Coronary artery (tissue), 2 donors: ENCODE data around the gene ANKRD29.
A peak's percentile ranks its signal among the peaks of the same experiment; 100 is the strongest.

Source experiments
- DNase-seq: peaks from one replicate; pipeline ENCODE4 v3.0.0-alpha.2; 2017; ENCODE audit warnings: low spot score
- H3K27ac ChIP-seq, 2 donors: fragments of 200-600 bp; sonication (generic); one replicate each; pipeline ENCODE4 v1.5.1; 2016 to 2019
- H3K4me3 ChIP-seq: fragments of 200-600 bp; sonication (generic); 2 replicates; pipeline ENCODE4 v1.5.1; 2016; ENCODE audit warnings: mild to moderate bottlenecking, moderate library complexity
- TF ChIP-seq, protein P1 (sequence below): fragments of 200-600 bp; sonication (generic); IDR thresholded peaks from one replicate; pipeline ENCODE4 v1.5.1; 2019; ENCODE audit warnings: antibody characterized with exemption

ANKRD29 gene

DNA sequence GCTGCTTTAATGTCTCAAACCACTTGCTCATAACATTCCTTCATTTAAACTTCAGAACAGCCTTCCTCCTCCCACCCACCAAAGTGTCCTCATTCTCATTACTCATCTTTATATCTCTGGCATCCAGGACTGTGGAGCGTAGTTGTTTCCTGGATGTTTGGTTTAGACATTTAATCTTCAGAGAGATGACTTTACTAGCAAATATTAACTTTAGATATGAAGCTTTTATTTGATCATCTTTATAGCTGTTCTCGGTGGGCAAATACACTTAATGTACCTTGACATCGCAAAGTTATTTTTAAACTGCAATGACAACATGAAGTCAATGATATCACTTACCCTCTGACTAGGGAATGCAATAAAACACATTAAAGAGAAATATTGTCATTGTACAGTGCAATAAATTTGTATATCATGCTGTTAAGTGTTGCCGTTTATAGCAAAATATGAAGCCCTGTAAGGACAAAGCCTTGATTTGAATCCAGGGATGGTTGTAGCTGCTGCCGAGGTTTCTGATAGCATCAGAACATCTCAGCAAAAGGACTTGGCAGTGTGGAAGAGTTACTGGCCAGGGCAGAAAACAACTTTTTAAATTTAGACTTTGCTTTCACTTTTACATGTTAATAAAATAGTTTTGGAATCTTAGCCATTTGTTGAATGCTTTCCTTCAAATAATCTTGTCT is 21.9 kb upstream of the ANKRD29 start:
- DNase-seq = no peak
- no peak overlapping the region for H3K27ac ChIP-seq
- H3K4me3 ChIP-seq = peak overlapping the region; percentile 24
- TF ChIP-seq, protein P1, sequence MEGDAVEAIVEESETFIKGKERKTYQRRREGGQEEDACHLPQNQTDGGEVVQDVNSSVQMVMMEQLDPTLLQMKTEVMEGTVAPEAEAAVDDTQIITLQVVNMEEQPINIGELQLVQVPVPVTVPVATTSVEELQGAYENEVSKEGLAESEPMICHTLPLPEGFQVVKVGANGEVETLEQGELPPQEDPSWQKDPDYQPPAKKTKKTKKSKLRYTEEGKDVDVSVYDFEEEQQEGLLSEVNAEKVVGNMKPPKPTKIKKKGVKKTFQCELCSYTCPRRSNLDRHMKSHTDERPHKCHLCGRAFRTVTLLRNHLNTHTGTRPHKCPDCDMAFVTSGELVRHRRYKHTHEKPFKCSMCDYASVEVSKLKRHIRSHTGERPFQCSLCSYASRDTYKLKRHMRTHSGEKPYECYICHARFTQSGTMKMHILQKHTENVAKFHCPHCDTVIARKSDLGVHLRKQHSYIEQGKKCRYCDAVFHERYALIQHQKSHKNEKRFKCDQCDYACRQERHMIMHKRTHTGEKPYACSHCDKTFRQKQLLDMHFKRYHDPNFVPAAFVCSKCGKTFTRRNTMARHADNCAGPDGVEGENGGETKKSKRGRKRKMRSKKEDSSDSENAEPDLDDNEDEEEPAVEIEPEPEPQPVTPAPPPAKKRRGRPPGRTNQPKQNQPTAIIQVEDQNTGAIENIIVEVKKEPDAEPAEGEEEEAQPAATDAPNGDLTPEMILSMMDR = no peak

DNA sequence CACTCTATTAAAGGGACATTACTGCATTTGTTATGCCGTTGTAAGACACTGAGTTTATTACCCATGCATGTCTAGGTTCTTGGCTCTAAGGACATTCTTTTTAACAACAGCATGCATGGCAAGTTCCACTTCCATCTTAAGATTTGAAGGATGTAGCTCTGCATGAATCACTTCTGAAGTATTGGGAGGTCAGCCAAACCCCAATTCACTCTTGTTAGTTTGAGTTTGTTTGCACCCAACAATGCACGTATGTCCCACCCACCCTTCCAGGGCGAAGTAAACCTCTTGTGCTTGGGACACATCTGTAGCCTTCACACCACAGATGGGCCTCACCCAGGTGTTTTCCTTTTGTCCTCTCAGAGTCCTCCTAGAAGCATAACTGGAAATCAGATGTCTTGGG is 21.0 kb upstream of the ANKRD29 start:
- Histone ChIP-seq H3K27ac (no peak overlapping the region), H3K4me3 (no peak overlapping the region)
- TF ChIP-seq, protein P1 = no peak
- no peak for DNase-seq

DNA sequence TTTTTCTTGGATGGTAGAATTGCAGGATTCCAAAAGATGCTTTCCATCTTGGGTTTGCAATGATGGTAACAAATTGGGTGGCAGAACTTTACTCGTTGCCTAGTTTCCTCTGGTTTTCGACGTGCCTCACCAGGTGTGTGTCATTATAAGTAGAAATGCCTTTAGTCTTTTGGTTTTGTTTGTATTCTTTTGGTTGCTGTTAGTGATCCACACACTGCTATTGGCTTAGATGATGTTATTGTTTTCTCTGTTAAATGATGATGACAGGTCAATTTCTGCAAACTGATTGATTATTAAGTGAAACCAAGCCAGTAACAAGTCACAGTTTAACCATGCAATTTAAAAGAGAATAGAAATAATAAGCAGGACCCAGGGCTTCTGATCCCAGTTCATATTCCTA is 20.4 kb upstream of the ANKRD29 start:
- Histone ChIP-seq H3K4me3 (no peak overlapping the region), H3K27ac (no peak overlapping the region)
- TF ChIP-seq, protein P1 = no peak
- DNase-seq = no peak

DNA sequence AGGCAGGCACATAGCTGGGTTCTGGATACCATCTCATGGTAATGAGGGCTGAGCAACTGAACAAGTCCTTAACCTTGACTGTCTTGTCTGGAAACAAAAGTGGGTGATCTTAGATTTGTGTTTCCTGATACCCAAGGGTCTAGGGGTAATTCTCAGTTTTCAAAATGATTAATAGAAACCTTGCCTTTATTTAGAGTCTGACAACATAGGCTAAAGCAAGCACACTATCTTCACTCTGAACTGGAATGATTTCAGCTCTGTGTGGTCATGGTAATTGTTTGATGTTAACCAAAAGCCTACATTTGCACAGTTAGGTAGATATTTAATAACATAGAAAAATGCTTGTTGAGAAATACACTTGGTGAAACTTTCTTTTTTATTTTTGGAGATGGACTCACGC is 19.8 kb upstream of the ANKRD29 start:
- peak; percentile 4 for DNase-seq
- H3K4me3 ChIP-seq = no peak overlapping the region
- TF ChIP-seq, protein P1 = no peak
- no peak overlapping the region for H3K27ac ChIP-seq

DNA sequence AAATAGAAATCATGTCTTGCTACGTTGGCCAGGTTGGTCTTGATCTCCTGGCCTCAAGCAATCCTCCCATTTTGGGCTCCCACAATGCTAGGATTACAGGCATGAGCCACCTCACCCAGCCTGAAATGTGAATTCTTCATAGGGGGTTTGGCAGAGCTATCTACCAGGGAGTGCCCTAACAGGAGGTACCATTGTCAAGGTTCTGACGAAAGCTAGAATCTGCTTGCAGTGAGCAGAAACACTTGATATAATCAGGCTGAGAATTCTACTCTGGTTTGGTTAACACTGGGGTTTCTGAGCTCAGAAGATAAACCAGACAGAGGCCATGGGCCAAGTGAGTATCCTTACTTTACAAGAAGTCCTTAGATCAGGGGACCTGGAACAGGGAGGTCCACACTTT is 19.3 kb upstream of the ANKRD29 start:
- no peak for DNase-seq
- TF ChIP-seq, protein P1 = no peak
- Histone ChIP-seq H3K27ac (peak overlapping the region in 1 of 2 donors; percentile 5), H3K4me3 (no peak overlapping the region)

DNA sequence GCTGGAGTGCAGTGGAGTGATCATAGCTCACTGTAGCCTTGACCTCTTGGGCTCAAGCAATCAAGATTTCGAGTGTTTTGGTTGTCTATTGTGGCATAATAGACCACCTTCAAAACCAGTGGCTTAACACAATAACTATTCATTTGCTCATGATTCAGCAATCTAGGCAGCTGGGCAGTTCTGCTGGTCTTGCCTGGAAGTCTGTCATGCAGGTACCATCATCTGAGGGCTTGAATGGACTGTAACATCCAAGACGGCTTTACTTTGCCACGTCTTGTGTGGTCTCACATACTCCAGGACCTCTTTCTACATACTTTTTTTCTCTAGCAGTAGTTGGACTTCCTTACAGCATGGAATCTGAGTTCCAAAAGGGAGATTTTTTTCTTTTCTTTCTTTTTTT is 13.2 kb upstream of the ANKRD29 start:
- peak overlapping the region in 1 of 2 donors; percentile 26 for H3K27ac ChIP-seq
- TF ChIP-seq, protein P1 = no peak
- no peak for DNase-seq

DNA sequence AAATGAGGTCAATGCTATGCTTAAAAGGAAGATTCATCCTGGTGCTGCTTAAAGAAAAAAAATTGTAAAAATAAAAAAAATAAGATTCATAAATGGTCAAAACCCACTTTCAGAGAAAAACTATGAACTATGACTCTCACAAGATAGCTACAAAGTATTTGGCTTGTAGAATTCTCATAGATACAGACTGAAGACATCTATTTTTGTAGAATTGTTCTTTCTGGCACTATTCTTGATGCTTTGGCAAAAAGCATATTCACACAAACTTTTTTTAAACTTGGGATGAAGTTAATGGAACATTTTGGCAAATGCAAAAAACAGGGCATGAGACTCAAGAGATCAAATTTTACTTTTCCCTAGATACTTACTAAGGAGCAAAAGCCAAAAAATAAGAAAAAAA is 12.5 kb upstream of the ANKRD29 start:
- H3K4me3 ChIP-seq = no peak overlapping the region
- no peak overlapping the region for H3K27ac ChIP-seq
- TF ChIP-seq, protein P1 = no peak
- DNase-seq = no peak

More for the DNA sequence above, 13.2 kb upstream of the ANKRD29 start:
- no peak overlapping the region for H3K4me3 ChIP-seq
